LNCAP (cell line): ENCODE measurements around the gene PITRM1.

Source experiments
- CTCF ChIP-seq: fragments of 450-650 bp; IDR thresholded peaks from 2 replicates; pipeline ENCODE4 v1.5.1; 2017; ENCODE audit warnings: mild to moderate bottlenecking

Gene PITRM1

DNA sequence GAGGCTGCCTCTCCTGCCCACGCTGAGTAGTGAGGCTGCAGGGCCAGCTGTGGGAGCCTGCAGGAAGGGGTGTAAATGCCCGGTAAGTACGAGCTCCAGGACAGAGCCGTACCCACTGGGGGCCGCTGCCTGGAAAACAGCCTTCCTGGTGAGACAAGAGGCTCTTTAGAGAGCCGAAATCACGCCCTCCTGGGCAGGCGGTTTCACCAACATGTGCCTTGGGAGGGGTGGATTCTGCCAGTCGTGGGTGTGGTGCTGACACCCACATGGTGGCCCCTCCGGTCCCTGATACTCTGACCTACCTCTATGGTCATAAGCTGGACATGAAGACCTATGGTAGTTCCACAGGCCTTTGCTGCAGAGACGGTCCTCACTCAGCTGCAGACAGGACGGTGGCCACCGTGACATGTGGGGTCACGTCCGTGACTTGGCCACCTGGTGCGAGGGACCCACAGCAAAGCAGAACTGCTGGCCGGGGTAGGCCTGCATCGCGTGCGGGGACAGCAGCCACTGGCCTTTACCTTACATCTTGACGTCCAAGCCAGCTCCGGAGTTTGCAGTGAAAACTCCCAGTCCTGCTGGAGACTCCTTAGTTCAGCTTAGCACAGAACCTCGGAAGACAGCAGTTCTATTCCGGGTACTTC is 46.9 kb downstream of the PITRM1 start:
- TF ChIP-seq CTCF: no peak

GRCh38 chr10:3124412-3125175 is 48.0 kb downstream of the PITRM1 start:
- TF ChIP-seq CTCF: no peak

DNA sequence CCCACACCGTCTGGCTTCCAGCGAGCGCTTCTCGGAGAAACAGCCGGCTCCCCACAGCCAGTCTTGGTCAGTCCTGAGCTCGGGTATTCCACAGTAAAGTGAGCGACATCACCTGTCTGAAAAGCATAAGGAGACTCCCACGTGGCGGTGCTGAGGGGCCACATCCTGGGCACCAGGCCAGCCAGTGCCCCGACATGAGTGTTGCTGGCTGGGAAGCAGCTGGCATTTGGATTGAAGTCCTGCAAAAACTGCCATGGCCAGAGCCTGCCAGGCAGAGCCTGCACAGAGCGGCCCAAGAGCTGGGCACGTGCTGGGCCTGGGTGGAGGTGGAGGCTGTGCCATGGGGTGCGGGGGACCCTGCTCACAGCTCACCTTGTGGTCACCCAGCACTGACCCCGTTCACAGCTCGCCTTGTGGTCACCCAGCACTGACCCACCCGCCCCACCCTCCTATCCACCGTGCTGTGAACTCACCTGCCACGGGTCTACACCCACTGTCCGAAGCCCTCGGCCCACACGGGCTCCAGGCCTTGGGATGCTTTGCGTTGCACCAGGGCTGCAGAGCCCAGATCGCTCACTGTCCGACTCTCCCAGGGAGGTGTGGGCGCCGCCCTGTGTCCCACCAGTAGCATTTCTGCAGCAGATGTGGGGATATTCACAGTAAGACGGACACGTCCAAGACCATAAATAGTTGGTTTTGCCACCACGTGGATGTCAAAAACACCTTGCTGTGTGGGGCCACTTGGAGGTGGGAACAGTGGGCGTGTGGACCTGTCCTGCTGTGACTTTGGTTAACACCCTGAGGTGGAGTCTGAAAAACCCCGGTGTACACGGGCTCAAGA is 48.8 kb downstream of the PITRM1 start:
- no peak for TF ChIP-seq CTCF

DNA sequence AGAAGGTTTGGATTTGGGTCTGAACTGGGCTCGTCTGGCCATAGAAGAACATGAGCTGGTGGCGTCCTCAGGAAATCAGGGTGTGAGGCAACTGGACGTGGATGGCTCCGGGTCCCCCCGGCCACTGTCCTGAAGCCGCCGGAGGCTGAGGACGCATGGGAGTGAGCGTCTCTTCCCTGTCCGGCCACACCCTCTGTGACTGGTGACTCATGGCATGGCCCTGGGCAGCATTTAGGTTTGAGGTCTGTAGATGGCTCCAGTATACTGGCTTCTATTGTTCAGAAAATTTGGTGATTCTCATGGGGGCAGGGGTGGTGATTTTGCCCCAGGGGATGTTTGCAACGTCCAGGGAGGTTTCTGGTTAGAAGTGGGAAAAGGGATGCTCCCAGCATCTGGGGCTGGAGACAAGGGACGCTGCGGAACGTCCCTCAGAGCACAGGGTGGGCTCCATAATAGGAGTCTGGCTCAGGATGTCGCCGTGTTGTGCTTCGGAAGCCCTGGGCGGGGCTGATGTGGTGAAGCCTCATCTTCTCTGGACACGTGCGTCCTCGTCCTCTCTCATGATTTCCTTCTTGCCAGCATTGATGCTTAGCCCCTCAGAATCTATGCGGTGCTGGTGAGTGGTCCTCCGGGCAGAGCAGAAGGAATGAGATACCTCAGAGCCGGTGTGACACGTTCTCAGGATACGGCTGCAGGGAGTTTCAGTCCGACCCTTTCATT is 49.9 kb downstream of the PITRM1 start:
- TF ChIP-seq CTCF: no peak

DNA sequence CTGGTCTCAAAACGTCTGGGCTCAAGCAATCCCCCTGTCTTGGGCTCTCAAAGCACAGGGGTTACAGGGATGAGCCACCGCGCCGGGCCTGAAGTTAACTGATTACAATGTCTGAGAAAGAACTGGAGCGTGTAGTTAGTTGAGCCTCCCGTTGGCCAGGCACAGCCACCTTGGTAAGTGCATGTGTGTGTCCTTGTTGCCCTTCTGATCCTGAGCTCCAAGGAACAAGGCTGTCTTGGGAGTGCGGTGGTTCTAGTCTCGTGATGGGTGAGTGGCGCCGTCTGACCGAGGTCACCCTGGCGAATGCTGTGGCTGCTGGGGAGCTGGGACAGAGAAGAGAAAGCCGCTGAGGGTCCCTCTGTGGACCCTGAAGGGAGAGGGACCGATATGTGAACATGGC is 50.5 kb downstream of the PITRM1 start:
- TF ChIP-seq CTCF: no peak

- peak; percentile 47 for TF ChIP-seq CTCF
Measured at GRCh38 chr10:3119796-3120459, 52.7 kb downstream of the PITRM1 start.

DNA sequence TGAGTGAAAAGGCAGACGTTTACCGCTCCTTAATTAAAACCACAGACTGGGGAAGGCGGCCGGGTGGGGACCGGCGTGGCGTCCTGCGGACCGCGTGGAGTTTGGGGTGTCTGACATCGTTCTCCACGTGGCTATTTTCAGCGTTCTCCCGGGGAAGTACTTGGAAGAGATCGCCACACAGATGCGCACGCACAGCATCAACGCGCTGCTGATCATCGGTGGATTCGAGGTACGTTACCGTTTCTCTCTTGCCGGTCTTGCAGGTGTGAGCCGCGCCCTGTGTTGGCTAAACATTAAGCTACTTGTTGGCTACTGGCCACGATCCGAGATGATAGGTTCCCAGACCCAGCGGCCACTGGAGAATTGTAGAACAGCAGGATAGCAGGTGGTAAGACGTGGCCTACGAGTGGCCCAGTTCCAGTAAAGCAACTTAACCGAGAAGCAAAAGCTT is 53.9 kb downstream of the PITRM1 start:
- TF ChIP-seq CTCF: no peak
